Measurements from ENCODE around the gene RBM44.

The RBM44 gene

DNA sequence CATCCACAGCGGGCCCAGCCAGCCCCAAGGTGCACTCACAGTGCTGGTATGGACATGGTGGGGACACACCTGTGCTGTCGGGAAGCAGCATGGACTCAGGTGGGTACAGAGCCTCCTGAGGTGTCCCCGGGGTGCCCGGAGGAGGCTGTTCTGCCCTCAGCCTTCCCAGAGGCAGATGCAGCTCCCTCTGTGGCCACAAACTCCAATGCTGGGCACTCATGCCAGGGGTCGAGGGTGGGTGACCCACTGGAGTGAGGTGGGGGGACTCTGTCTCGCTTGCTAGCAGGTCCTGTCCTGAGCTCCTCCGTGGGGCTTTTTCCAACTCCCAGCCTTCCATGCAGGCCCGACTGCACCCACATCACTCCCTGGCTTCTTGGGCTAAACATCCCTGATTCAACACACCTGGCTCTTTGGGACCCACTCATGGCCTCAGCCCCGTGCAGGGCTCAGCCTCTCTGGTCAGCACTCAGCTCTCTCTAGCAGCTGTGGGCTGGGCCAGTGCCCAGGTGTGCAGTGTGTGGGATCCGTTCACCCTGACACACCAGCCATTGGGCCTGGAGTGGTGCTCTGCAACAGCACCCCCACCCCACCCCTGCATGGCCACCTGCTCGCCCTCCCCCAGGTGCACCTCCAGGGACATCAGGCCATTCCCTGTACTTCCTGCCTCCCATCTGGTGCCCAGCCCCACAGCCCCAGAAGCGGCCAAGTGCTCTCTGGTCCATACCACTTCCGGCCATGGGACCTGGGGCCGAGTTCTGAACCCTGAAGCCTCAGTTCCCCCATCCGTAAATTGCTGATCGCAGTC, 76.9 kb downstream of the RBM44 start:
- H3K27ac ChIP-seq (ENCODE audit: low read length) = no peak overlapping the region
- no peaks in the 10 kb centered on the region for H3K9me3 ChIP-seq (ENCODE audit: control insufficient read depth, low read depth, low read length)
- no peak overlapping the region for H3K4me3 ChIP-seq (ENCODE audit: low read length)
- H3K4me1 ChIP-seq (ENCODE audit: control insufficient read depth, low read depth, low read length) = no peaks in the 10 kb centered on the region
- no peak overlapping the region for H3K9ac ChIP-seq (ENCODE audit: low read length)
- H3K27me3 ChIP-seq (ENCODE audit: control insufficient read depth, insufficient read depth, low read length) = no peaks in the 10 kb centered on the region
- no peaks in the 10 kb centered on the region for H3K36me3 ChIP-seq (ENCODE audit: control insufficient read depth, low read depth, low read length)

DNA sequence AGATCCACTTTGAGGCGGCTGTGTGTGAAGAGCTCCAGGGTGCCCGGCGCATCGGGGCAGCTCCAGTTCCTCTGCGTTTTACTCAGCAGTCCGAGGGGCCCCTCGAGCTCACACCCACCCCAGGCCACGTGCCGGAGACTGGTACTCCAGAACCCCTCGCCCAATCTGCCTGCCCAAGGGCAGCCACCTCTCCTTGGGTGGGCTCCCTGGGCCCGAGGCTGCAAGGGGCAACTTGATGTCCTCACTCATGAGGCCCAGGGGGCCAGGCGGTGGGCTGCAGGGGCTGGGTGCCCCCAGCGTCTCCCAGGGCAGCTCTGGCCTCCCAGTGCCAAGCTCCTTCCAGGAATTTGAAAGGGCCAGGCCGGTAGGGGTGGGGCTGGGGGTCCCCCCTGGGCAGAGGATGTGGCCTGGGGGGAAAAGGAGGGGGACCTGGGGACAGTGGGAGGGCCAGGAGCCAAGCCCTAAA, 77.5 kb downstream of the RBM44 start:
- H3K4me3 ChIP-seq (ENCODE audit: low read length) = no peak overlapping the region
- no peak overlapping the region for H3K9ac ChIP-seq (ENCODE audit: low read length)
- no peaks in the 10 kb centered on the region for H3K36me3 ChIP-seq (ENCODE audit: control insufficient read depth, low read depth, low read length)
- H3K27me3 ChIP-seq (ENCODE audit: control insufficient read depth, insufficient read depth, low read length) = no peaks in the 10 kb centered on the region
- no peaks in the 10 kb centered on the region for H3K9me3 ChIP-seq (ENCODE audit: control insufficient read depth, low read depth, low read length)
- H3K4me1 ChIP-seq (ENCODE audit: control insufficient read depth, low read depth, low read length) = no peaks in the 10 kb centered on the region
- no peak overlapping the region for H3K27ac ChIP-seq (ENCODE audit: low read length)

DNA sequence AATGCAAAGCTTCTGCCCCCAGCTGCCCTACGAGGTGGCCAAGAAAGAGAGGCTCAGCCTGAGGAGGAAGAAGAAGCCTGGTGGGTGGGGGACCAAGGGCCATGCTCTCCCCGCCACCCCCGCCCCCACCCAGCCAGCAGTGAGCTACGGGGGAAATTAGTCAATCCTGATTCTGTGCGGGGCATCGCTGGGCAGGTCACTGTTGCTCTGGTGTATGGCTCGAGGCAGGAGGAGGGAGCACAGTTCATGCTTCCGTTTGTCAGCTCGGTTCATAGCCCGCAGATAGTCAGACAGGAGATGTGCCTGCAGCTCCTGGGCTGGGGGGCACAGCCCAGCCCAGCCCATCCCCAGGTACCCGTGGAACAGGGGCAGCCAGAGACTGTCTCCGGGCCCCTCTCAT, 78.0 kb downstream of the RBM44 start:
- no peaks in the 10 kb centered on the region for H3K36me3 ChIP-seq (ENCODE audit: control insufficient read depth, low read depth, low read length)
- H3K4me3 ChIP-seq (ENCODE audit: low read length) = no peak overlapping the region
- H3K9me3 ChIP-seq (ENCODE audit: control insufficient read depth, low read depth, low read length) = no peaks in the 10 kb centered on the region
- H3K4me1 ChIP-seq (ENCODE audit: control insufficient read depth, low read depth, low read length) = no peaks in the 10 kb centered on the region
- no peak overlapping the region for H3K9ac ChIP-seq (ENCODE audit: low read length)
- no peak overlapping the region for H3K27ac ChIP-seq (ENCODE audit: low read length)
- no peaks in the 10 kb centered on the region for H3K27me3 ChIP-seq (ENCODE audit: control insufficient read depth, insufficient read depth, low read length)

DNA sequence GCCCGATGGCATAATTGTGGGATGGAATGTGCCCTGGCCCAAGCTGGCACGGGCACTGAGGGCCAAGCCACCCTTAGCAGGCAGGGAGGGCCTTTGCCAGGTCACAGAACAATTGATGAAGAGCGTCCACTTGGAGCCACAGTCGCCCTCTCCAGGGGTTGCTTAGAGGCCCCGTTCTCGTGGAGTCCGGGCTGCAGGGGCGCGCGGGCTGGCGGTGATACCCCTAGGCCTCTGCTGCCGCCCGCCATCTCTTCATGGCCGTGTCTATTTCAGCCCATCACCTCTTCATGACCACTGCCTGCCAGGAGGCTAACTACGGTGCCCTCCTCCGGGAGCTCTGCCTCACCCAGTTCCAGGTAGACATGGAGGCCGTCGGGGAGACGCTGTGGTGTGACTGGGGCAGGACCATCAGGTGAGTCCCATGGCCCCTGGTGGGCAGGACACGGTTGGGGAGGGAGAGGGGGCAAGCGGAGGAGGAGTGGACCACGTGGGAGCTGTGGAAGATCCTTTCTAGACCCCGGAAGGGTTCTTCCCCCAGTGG, 78.4 kb downstream of the RBM44 start:
- H3K9me3 ChIP-seq (ENCODE audit: control insufficient read depth, low read depth, low read length) = no peaks in the 10 kb centered on the region
- no peaks in the 10 kb centered on the region for H3K36me3 ChIP-seq (ENCODE audit: control insufficient read depth, low read depth, low read length)
- no peak overlapping the region for H3K9ac ChIP-seq (ENCODE audit: low read length)
- H3K4me3 ChIP-seq (ENCODE audit: low read length) = no peak overlapping the region
- no peaks in the 10 kb centered on the region for H3K27me3 ChIP-seq (ENCODE audit: control insufficient read depth, insufficient read depth, low read length)
- H3K4me1 ChIP-seq (ENCODE audit: control insufficient read depth, low read depth, low read length) = no peaks in the 10 kb centered on the region
- H3K27ac ChIP-seq (ENCODE audit: low read length) = no peak overlapping the region

DNA sequence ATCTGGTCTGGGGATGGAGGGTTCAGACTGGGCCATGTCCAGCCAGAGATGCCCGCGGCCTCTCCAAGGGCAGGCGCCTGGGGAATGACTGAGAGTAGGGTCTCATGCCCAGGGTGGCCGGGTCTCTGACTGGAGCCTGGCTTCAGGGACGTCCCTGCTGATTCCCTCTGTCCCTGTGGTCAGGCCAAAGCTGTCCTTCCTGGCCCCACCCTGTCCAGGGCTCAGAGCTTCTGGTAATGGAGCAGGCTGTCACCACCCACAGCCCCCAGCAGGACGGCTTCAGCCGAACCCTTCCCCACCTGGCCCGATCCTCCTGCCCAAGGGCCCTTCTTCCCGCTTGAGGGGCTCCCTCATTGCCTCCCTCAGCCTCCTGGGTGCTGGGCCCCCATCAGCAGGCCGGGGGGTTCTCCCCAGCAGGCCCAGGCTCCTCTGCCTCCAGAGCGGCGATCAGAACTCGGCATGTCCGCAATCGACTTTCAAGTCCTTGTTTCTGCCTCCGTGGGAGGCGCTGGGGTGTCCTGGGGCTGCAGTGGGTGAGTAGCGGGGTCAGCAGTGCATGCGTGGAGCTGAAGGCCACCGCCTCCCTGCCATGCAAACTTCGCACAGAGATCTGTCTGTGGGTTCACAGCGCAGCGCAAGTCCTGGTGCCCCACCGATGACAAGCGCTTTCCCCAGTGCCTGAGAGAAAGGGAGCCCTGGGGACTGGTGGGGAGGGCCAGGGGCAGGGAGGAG, 79.2 kb downstream of the RBM44 start:
- H3K9ac ChIP-seq (ENCODE audit: low read length) = no peak overlapping the region
- no peak overlapping the region for H3K27ac ChIP-seq (ENCODE audit: low read length)
- no peaks in the 10 kb centered on the region for H3K9me3 ChIP-seq (ENCODE audit: control insufficient read depth, low read depth, low read length)
- H3K4me1 ChIP-seq (ENCODE audit: control insufficient read depth, low read depth, low read length) = no peaks in the 10 kb centered on the region
- no peak overlapping the region for H3K4me3 ChIP-seq (ENCODE audit: low read length)
- H3K36me3 ChIP-seq (ENCODE audit: control insufficient read depth, low read depth, low read length) = no peaks in the 10 kb centered on the region
- H3K27me3 ChIP-seq (ENCODE audit: control insufficient read depth, insufficient read depth, low read length) = no peaks in the 10 kb centered on the region

DNA sequence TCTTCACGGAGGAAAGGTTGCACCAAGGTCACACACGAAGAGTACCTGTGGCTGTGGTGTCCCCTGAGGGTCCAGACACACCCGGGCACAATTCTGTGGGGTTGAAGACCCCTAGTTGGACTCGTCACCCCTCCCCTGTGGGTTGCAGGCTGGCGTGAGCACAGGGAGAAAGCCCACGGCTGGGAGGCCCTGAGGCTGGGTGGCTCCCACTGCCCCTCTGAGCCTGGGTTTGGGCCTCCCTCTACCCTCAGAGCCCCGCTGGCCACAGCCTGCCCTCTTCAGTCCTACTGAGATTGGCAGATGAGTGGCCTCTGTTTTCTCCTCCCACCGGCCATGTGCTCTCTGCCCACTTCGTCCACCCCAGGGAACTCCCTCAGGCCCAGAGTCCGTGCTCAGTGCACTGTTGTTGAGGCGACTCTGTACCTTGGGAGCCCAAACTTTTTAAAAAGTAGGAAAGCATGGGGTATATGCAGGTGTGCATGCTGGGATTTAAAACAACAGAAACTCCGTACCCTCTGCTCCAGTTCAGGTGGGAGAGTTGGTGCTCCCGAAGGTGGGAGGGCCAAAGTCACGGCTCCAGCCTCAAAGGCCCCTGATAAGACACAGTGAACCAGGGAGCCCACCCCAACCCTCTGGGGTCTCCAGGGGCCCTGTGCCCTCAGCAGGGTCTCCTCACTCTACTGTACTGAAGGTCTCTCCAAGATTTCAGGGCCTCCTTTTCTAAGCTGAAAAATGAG, 79.9 kb downstream of the RBM44 start:
- Histone ChIP-seq H3K9ac (ENCODE audit: low read length) (no peak overlapping the region), H3K27ac (ENCODE audit: low read length) (no peak overlapping the region), H3K4me1 (ENCODE audit: control insufficient read depth, low read depth, low read length) (no peaks in the 10 kb centered on the region), H3K36me3 (ENCODE audit: control insufficient read depth, low read depth, low read length) (no peaks in the 10 kb centered on the region), H3K9me3 (ENCODE audit: control insufficient read depth, low read depth, low read length) (no peaks in the 10 kb centered on the region), H3K4me3 (ENCODE audit: low read length) (no peak overlapping the region), H3K27me3 (ENCODE audit: control insufficient read depth, insufficient read depth, low read length) (no peaks in the 10 kb centered on the region)

DNA sequence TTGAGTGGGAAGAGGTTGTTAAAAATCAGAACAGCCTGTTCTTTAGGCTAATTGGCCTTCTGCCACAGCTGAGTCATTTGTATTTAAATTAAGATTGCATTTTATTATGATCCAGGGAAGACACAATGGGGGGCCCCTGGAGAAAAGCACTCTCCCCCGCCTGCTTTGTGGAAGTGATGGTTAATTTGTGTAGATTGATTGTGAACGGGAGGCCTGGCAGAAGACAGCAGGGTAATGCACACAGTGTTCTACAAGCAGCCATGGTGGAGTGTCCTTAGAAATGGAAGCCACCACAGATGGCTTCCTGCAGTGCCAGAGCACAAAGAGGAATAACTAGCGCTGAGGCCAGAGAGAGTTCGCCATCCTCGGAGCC, 80.5 kb downstream of the RBM44 start:
- Histone ChIP-seq H3K9ac (ENCODE audit: low read length) (no peak overlapping the region), H3K9me3 (ENCODE audit: control insufficient read depth, low read depth, low read length) (no peaks in the 10 kb centered on the region), H3K4me1 (ENCODE audit: control insufficient read depth, low read depth, low read length) (no peaks in the 10 kb centered on the region), H3K4me3 (ENCODE audit: low read length) (no peak overlapping the region), H3K27ac (ENCODE audit: low read length) (no peak overlapping the region), H3K27me3 (ENCODE audit: control insufficient read depth, insufficient read depth, low read length) (no peaks in the 10 kb centered on the region), H3K36me3 (ENCODE audit: control insufficient read depth, low read depth, low read length) (no peaks in the 10 kb centered on the region)

DNA sequence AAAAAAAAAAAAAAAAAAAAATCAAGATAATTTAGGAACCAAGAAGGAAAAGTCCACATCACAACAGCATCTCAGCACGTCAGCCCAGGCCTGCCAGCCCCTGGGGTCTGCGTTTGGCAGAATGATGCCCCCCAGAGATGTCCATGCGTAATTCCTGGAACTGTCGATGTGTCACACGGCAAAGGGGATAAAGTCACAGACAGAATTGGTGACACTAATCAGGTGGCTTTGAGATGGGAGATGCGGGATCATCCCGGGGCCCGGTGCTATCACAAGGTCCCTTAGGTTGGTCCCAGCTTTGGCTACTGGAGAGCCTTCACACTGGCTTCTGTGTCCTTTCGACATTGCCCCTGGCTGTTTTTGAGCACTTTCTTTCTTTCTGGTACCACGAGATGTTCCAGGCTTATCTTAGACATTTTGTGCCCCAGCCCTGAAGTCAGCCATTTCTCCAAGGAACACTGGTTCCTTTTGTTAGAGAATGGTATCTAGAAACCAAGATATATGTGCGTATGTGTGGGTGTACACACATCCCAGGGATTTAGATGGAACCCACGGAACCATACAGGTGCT, 81.5 kb downstream of the RBM44 start:
- H3K36me3 ChIP-seq (ENCODE audit: control insufficient read depth, low read depth, low read length) = no peaks in the 10 kb centered on the region
- H3K9ac ChIP-seq (ENCODE audit: low read length) = no peak overlapping the region
- no peaks in the 10 kb centered on the region for H3K4me1 ChIP-seq (ENCODE audit: control insufficient read depth, low read depth, low read length)
- H3K27me3 ChIP-seq (ENCODE audit: control insufficient read depth, insufficient read depth, low read length) = no peaks in the 10 kb centered on the region
- no peaks in the 10 kb centered on the region for H3K9me3 ChIP-seq (ENCODE audit: control insufficient read depth, low read depth, low read length)
- no peak overlapping the region for H3K27ac ChIP-seq (ENCODE audit: low read length)
- no peak overlapping the region for H3K4me3 ChIP-seq (ENCODE audit: low read length)

DNA sequence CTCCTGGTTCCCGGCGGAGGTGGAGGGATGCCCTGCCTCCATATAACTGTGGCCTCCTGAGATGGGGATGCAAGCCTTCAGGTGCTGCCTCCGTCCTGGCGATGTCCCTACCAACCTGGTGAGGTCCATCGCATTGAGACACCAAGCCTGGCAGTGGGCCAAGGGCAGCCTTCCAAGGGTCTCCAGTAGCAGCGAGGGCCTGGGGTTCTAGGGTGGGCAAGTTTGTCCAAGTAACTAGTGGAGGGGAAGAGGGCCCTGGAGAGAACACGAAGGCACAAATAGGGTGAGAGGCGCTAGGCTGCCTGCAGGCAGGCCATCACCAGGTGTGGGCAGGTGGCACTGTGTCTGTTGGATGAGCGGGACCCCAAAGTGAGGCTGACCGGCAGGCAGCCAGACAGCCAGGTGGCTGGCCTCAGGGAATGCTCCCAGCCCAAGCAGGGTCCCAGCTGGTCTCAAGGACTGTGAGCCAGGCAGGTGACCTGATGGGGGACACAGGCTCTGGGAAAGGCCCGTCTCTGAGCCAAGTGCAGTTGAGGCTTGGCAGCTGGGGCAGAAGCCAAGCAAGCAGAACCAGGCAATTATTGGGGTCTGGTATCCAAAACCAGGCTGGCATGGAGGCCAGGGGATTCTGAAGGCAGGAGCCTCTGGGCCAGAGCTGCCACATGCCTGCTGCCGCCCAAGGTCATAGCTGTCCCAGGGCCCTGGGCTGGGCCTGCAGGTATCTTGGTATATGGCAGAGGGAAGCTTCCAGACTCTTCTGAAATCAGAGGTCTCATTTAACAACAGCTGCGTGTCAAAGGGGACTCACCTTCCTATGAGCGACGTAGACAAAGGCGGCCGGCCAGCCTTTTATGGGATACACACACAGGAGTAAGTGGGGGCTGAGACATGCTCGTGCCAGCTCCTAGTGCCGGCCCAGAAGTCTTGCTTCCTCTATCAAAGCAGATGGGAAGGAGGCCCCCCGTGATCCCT, 84.2 kb downstream of the RBM44 start:
- Histone ChIP-seq H3K9ac (ENCODE audit: low read length) (no peak overlapping the region), H3K36me3 (ENCODE audit: control insufficient read depth, low read depth, low read length) (no peaks in the 10 kb centered on the region), H3K4me3 (ENCODE audit: low read length) (no peak overlapping the region), H3K9me3 (ENCODE audit: control insufficient read depth, low read depth, low read length) (no peaks in the 10 kb centered on the region), H3K27ac (ENCODE audit: low read length) (no peak overlapping the region), H3K27me3 (ENCODE audit: control insufficient read depth, insufficient read depth, low read length) (no peaks in the 10 kb centered on the region), H3K4me1 (ENCODE audit: control insufficient read depth, low read depth, low read length) (no peaks in the 10 kb centered on the region)

DNA sequence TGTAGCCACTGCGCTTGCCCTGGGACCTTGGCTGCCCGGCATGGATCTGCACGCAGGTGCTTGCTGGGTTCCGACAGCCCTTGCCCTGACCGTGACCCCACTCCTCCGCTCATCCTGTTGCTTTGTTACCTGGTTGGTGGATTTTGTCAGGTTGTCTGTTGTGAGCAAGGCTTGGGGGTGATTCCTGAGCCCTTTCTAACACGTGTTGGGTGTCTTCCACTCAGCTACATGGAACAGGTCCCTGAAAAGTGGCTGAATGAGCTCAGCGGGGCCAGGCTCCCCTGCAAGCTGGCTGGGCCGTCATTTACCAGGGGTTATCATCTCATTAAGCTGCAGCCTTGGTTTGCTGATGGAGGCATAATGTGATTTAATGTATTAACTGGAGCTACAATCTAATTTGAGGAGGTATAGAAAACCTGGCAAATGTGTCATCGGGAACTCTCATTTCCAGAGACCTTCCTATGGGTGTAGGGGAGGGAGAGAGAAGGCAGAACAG, 85.4 kb downstream of the RBM44 start:
- no peaks in the 10 kb centered on the region for H3K36me3 ChIP-seq (ENCODE audit: control insufficient read depth, low read depth, low read length)
- H3K4me1 ChIP-seq (ENCODE audit: control insufficient read depth, low read depth, low read length) = no peaks in the 10 kb centered on the region
- H3K27ac ChIP-seq (ENCODE audit: low read length) = no peak overlapping the region
- H3K9me3 ChIP-seq (ENCODE audit: control insufficient read depth, low read depth, low read length) = no peaks in the 10 kb centered on the region
- H3K9ac ChIP-seq (ENCODE audit: low read length) = no peak overlapping the region
- no peak overlapping the region for H3K4me3 ChIP-seq (ENCODE audit: low read length)
- H3K27me3 ChIP-seq (ENCODE audit: control insufficient read depth, insufficient read depth, low read length) = no peaks in the 10 kb centered on the region

All from iPS-18a (cell line).